ENCODE measurements around the gene ASB16. TPM values are rescaled to one million over a fixed set of nuclear protein-coding genes. Genes with fewer than 3 reads are reported as not detected.

ASB16 gene
- polyA plus RNA-seq, 1 experiment = not detected

GRCh38 chr17:44177640-44178039, 7.1 kb downstream of the ASB16 start:
- TF ChIP-seq, protein P1, sequence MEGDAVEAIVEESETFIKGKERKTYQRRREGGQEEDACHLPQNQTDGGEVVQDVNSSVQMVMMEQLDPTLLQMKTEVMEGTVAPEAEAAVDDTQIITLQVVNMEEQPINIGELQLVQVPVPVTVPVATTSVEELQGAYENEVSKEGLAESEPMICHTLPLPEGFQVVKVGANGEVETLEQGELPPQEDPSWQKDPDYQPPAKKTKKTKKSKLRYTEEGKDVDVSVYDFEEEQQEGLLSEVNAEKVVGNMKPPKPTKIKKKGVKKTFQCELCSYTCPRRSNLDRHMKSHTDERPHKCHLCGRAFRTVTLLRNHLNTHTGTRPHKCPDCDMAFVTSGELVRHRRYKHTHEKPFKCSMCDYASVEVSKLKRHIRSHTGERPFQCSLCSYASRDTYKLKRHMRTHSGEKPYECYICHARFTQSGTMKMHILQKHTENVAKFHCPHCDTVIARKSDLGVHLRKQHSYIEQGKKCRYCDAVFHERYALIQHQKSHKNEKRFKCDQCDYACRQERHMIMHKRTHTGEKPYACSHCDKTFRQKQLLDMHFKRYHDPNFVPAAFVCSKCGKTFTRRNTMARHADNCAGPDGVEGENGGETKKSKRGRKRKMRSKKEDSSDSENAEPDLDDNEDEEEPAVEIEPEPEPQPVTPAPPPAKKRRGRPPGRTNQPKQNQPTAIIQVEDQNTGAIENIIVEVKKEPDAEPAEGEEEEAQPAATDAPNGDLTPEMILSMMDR (IDR thresholded peaks at IDR 0.05; ENCODE audit: low read depth, low read length) = no peak
- ChIA-PET CTCF (no interaction called here), POLR2A (no interaction called here)
- Histone ChIP-seq H3K9me3 (ENCODE audit: control insufficient read depth, insufficient read depth, low read length) (no peaks in the 10 kb centered on the region), H3K4me3 (ENCODE audit: low read depth, low read length) (no peak overlapping the region), H3K27ac (ENCODE audit: low read depth, low read length) (no peak overlapping the region), H3K27me3 (ENCODE audit: control insufficient read depth, insufficient read depth, low read length) (no peaks in the 10 kb centered on the region)
- DNase-seq (ENCODE audit: low read depth, low spot score) = no peak

DNA sequence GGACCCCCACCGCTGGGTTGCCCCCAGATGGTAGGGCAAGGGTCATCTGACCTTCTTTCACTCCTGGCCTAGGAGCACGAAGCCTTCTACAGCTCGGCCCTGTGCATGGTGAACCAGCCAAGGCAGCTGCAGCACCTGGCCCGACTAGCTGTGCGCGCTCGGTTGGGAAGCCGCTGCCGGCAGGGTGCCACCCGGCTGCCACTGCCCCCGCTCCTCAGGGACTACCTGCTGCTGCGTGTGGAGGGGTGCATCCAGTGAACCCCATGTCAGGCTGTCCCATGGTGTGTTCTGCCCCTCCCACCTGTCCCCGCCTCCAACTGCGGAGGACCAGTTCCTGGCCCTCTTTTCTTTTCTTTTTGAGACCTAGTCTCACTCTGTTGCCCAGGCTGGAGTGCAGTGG, 7.6 kb downstream of the ASB16 start:
- H3K4me3 ChIP-seq (ENCODE audit: low read depth, low read length) = no peak overlapping the region
- ChIA-PET CTCF (no interaction called here), POLR2A (interaction anchor here (0.7 kb wide), 1 partner anchor 30 kb away, joined by 4 read pairs; no protein-coding TSS in a partner anchor)
- no peaks in the 10 kb centered on the region for H3K27me3 ChIP-seq (ENCODE audit: control insufficient read depth, insufficient read depth, low read length)
- no peak overlapping the region for H3K27ac ChIP-seq (ENCODE audit: low read depth, low read length)
- H3K9me3 ChIP-seq (ENCODE audit: control insufficient read depth, insufficient read depth, low read length) = no peaks in the 10 kb centered on the region
- no peak for DNase-seq (ENCODE audit: low read depth, low spot score)
- TF ChIP-seq, protein P1 (IDR thresholded peaks at IDR 0.05; ENCODE audit: low read depth, low read length) = no peak

DNA sequence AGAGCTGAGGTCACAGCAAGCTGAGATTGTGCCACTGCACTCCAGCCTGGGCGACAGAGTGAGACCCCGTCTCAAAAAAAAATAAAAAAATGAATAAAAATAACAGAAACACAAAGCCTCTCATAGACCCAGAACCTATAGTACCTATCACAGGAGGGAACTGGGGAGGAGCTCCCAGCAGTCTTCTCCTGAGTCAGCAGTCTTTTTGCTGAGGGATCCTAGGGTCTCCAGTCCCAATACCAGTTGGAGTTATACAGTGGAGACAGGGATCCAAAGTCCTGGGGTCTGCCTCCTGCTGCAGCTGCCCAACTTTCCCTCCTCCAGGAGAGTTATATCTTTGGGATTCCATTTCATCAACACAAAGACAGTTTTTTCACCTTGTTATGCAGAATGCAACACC, 12.5 kb downstream of the ASB16 start:
- CTCF ChIA-PET = no interaction called here
- Histone ChIP-seq H3K9me3 (ENCODE audit: control insufficient read depth, insufficient read depth, low read length) (no peaks in the 10 kb centered on the region; the same call in 1 of the 2 replicates), H3K27me3 (ENCODE audit: control insufficient read depth, insufficient read depth, low read length) (no peaks in the 10 kb centered on the region), H3K27ac (ENCODE audit: low read depth, low read length) (no peak overlapping the region), H3K4me3 (ENCODE audit: low read depth, low read length) (no peak overlapping the region)
- TF ChIP-seq, protein P1 (IDR thresholded peaks at IDR 0.05; ENCODE audit: low read depth, low read length) = no peak
- DNase-seq (ENCODE audit: low read depth, low spot score) = no peak
- POLR2A ChIA-PET = no interaction called here

DNA sequence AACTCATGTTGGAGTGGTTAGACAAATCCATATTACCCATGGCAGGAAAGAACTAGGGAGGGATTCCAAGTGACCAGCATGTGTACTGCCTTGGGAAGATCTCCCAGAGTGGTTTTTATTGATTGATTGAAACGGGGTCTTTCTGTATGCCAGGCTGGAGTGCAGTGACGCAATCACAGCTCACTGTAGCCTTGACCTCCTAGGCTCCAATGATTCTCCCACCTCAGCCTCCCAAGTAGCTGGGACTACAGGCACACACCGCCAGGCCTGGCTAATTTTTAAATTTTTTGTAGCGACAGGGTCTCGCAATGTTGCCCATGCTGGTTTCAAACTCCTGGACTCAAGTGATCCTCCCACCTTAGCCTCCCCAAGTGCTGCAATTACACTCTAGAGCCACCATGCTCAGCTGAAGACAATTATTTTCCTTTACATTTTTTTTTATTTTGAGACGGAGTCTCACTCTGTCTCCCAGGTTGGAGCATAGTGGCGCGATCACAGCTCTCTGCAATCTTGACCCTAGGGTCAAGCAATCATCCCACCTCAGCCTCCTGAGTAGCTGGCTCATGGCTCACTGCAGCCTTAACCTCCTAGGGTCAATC, 13.8 kb downstream of the ASB16 start:
- CTCF ChIA-PET = interaction anchor here (0.6 to 2.9 kb wide), 5 partner anchors 15 to 306 kb away, joined by 3 to 15 read pairs (median 5); no protein-coding TSS in a partner anchor
- H3K27me3 ChIP-seq (ENCODE audit: control insufficient read depth, insufficient read depth, low read length) = no peaks in the 10 kb centered on the region
- H3K27ac ChIP-seq (ENCODE audit: low read depth, low read length) = no peak overlapping the region
- no peaks in the 10 kb centered on the region; the same call in 1 of the 2 replicates for H3K9me3 ChIP-seq (ENCODE audit: control insufficient read depth, insufficient read depth, low read length)
- no peak for DNase-seq (ENCODE audit: low read depth, low spot score)
- H3K4me3 ChIP-seq (ENCODE audit: low read depth, low read length) = no peak overlapping the region
- POLR2A ChIA-PET = interaction anchor here (0.7 kb wide), 1 partner anchor 38 kb away, joined by 3 read pairs; no protein-coding TSS in a partner anchor
- TF ChIP-seq, protein P1 (IDR thresholded peaks at IDR 0.05; ENCODE audit: low read depth, low read length) = no peak
